Liver (tissue), 9 donors: ENCODE results near the gene SIRT5. TPM values are rescaled to one million over a fixed set of nuclear protein-coding genes. Genes with fewer than 3 reads are reported as not detected.

ENCODE experiments used
- DNase-seq: peaks from one replicate; pipeline ENCODE4 v3.0.0-alpha.2; 2017; ENCODE audit warnings: low spot score
- H3K27ac ChIP-seq, 2 donors: one replicate each; pipeline ENCODE4 v1.7.0; 2013; ENCODE audit warnings: inconsistent platforms in 2 of 2, low read length in 2 of 2, control low read depth in 1 of 2, low read depth in 1 of 2, mild to moderate bottlenecking in 1 of 2
- H3K27me3 ChIP-seq, 4 donors: one replicate each; pipeline versions ENCODE4 v1.6.1 to v1.7.0; 2013; ENCODE audit warnings: low read length in 3 of 4, inconsistent platforms in 1 of 4, mild to moderate bottlenecking in 1 of 4, moderate library complexity in 1 of 4; ENCODE audit not compliant: control insufficient read depth in 4 of 4, insufficient read depth in 4 of 4
- H3K36me3 ChIP-seq, 4 donors: one replicate each; pipeline versions ENCODE4 v1.6.1 to v1.7.0; 2013; ENCODE audit warnings: low read length in 3 of 4, mild to moderate bottlenecking in 3 of 4, low read depth in 1 of 4, moderate library complexity in 1 of 4; ENCODE audit not compliant: control insufficient read depth in 4 of 4, insufficient read depth in 3 of 4
- H3K4me1 ChIP-seq, 4 donors: one replicate each; pipeline versions ENCODE4 v1.6.1 to v1.7.0; 2013; ENCODE audit warnings: low read length in 3 of 4, mild to moderate bottlenecking in 3 of 4, moderate library complexity in 1 of 4; ENCODE audit not compliant: control insufficient read depth in 4 of 4, insufficient read depth in 4 of 4
- H3K4me3 ChIP-seq, 3 donors: one replicate each; pipeline versions ENCODE4 v1.6.1 to v1.7.0; 2013; ENCODE audit warnings: low read length in 3 of 3, control low read depth in 1 of 3, low read depth in 1 of 3, mild to moderate bottlenecking in 1 of 3
- H3K9ac ChIP-seq, 2 donors: one replicate each; pipeline ENCODE4 v1.7.0; 2013; ENCODE audit warnings: low read length in 2 of 2, mild to moderate bottlenecking in 2 of 2, moderate library complexity in 2 of 2, control low read depth in 1 of 2, low read depth in 1 of 2
- H3K9me3 ChIP-seq, 4 donors: one replicate each; pipeline versions ENCODE4 v1.6.1 to v1.7.0; 2013; ENCODE audit warnings: low read length in 3 of 4; ENCODE audit not compliant: control insufficient read depth in 4 of 4
- EGR1 ChIP-seq, 2 donors: IDR thresholded peaks; 2 replicates each; pipeline ENCODE4 v1.6.1; 2016 to 2018; ENCODE audit warnings: antibody characterized with exemption in 2 of 2, low read depth in 2 of 2
- FOXA1 ChIP-seq: IDR thresholded peaks from 2 replicates; pipeline ENCODE4 v1.6.1; 2016; ENCODE audit warnings: antibody characterized with exemption
- FOXA2 ChIP-seq: IDR thresholded peaks from 2 replicates; pipeline ENCODE4 v1.6.1; 2016; ENCODE audit warnings: antibody characterized with exemption
- GABPA ChIP-seq, 2 donors: IDR thresholded peaks in 1 of 2; conservative IDR thresholded peaks in 1 of 2; 2 replicates each; pipeline ENCODE4 v1.6.1; 2016; ENCODE audit warnings: antibody characterized with exemption in 2 of 2, mild to moderate bottlenecking in 1 of 2, moderate library complexity in 1 of 2
- HNF4A ChIP-seq, 2 donors: conservative IDR thresholded peaks; 2 replicates each; pipeline ENCODE4 v1.6.1; 2016; ENCODE audit warnings: antibody characterized with exemption in 2 of 2, mild to moderate bottlenecking in 2 of 2
- JUND ChIP-seq, 2 donors: IDR thresholded peaks; 2 replicates each; pipeline ENCODE4 v1.6.1; 2016; ENCODE audit warnings: antibody characterized with exemption in 2 of 2
- NR2F2 ChIP-seq: IDR thresholded peaks from 2 replicates; pipeline ENCODE4 v1.6.1; 2016; ENCODE audit warnings: antibody characterized with exemption
- RAD21 ChIP-seq, 2 donors: IDR thresholded peaks; 2 replicates each; pipeline ENCODE4 v1.6.1; 2016; ENCODE audit warnings: antibody characterized with exemption in 2 of 2, mild to moderate bottlenecking in 2 of 2
- RXRA ChIP-seq, 2 donors: IDR thresholded peaks; 2 replicates each; pipeline ENCODE4 v1.6.1; 2017 to 2018; ENCODE audit warnings: antibody characterized with exemption in 2 of 2, mild to moderate bottlenecking in 1 of 2
- SP1 ChIP-seq: IDR thresholded peaks from 2 replicates; pipeline ENCODE4 v1.6.1; 2018; ENCODE audit warnings: antibody characterized with exemption, mild to moderate bottlenecking
- TAF1 ChIP-seq: conservative IDR thresholded peaks from 2 replicates; pipeline ENCODE4 v1.6.1; 2016; ENCODE audit warnings: antibody characterized with exemption, mild to moderate bottlenecking
- WGBS: extraction: QIAGEN DNeasy Blood & Tissue Kit; methylation state at CpG from one replicate; pipeline ENCODE4 v1.1.7; 2013; 5-methylcytosine and 5-hydroxymethylcytosine counted together
- polyA plus RNA-seq, 2 donors: library from polyadenylated mRNA; stranded (reverse) in 1 of 2; unstranded in 1 of 2; fragments of 200-250 nt in 1 of 2; fragments of >200 nt in 1 of 2; fragmentation: Nextera tagmentation in 1 of 2; extraction: Ambion mirVana in 1 of 2; gene quantifications; one replicate each; pipeline versions ENCODE4 v1.2.1 to v1.2.3, GENCODE V29; 2013 to 2015
- total RNA-seq, 2 donors: library from RNA; depleted of rRNA; stranded (reverse); fragments of >200 nt; gene quantifications; one replicate each; pipeline ENCODE4 v1.2.3, GENCODE V29; 2014
- TF ChIP-seq, protein P1 (sequence below): IDR thresholded peaks from 2 replicates; pipeline ENCODE4 v1.6.1; 2016; ENCODE audit warnings: antibody characterized with exemption
- TF ChIP-seq, protein P2 (sequence below): IDR thresholded peaks from 2 replicates; pipeline ENCODE4 v1.6.1; 2016; ENCODE audit warnings: antibody characterized with exemption
- TF ChIP-seq, protein P3 (sequence below): fragments of 150-350 bp; IDR thresholded peaks from 2 replicates; pipeline ENCODE4 v1.5.1; 2017; ENCODE audit warnings: improper control_type of control experiment, low read depth, low read length; ENCODE audit not compliant: missing input control
- TF ChIP-seq, protein P4 (sequence below): IDR thresholded peaks from 2 replicates; pipeline ENCODE4 v1.6.1; 2016; ENCODE audit warnings: antibody characterized with exemption
- donor health status: healthy.
- donor health status: healthy.
- donor health status: healthy.
- donor health status: healthy.
- donor health status: healthy.

The SIRT5 gene
- total and polyA plus RNA-seq, 4 donors = 7.5 to 12.6 (median 8.8) TPM

DNA sequence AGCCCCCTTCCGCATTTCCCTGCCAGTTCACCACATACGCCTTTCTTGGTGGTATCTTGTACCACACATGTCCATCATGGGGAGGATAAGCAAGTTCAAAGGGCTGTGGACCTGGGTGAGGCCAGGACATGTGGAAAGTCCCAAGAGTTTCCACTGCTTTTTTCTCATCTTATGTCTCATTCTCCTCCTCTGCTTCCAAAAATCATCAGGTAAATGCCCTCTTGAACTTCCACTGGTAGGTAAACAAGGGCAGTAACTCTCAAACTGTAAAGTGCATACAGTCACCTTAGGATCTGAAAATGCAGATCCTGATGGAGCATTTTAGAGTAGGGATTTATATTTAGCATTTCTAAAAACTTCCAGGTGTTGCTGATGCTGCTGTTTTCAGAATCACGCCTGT is 7.9 kb upstream of the SIRT5 start:
- 87% methylated on average over 3 of the region's 3 CpGs for WGBS
- Histone ChIP-seq H3K9ac (no peak overlapping the region), H3K27me3 (no peaks in the 10 kb centered on the region), H3K36me3 (no peaks in the 10 kb centered on the region), H3K4me3 (no peak overlapping the region), H3K4me1 (peaks cover 2 to 37% (median 11%) of the 10 kb centered on the region in 4 donors), H3K27ac (no peak overlapping the region), H3K9me3 (no peaks in the 10 kb centered on the region)
- TF ChIP-seq FOXA1 = peak; percentile 37
- TF ChIP-seq FOXA2 = peak; percentile 79
- TF ChIP-seq JUND (IDR thresholded peaks at IDR 0.05) = no peak
- no peak for TF ChIP-seq EGR1 (IDR thresholded peaks at IDR 0.05; ENCODE audit: low read depth in 2 of 2)
- TF ChIP-seq HNF4A (conservative IDR thresholded peaks at IDR 0.05) = peak; percentile 51 to 62
- TF ChIP-seq, protein P1, sequence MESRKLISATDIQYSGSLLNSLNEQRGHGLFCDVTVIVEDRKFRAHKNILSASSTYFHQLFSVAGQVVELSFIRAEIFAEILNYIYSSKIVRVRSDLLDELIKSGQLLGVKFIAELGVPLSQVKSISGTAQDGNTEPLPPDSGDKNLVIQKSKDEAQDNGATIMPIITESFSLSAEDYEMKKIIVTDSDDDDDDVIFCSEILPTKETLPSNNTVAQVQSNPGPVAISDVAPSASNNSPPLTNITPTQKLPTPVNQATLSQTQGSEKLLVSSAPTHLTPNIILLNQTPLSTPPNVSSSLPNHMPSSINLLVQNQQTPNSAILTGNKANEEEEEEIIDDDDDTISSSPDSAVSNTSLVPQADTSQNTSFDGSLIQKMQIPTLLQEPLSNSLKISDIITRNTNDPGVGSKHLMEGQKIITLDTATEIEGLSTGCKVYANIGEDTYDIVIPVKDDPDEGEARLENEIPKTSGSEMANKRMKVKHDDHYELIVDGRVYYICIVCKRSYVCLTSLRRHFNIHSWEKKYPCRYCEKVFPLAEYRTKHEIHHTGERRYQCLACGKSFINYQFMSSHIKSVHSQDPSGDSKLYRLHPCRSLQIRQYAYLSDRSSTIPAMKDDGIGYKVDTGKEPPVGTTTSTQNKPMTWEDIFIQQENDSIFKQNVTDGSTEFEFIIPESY = no peak
- TF ChIP-seq, protein P2, sequence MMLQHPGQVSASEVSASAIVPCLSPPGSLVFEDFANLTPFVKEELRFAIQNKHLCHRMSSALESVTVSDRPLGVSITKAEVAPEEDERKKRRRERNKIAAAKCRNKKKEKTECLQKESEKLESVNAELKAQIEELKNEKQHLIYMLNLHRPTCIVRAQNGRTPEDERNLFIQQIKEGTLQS = no peak
- peak; percentile 17 for TF ChIP-seq SP1
- TF ChIP-seq RXRA (IDR thresholded peaks at IDR 0.05) = peak; percentile 52 to 66
- DNase-seq = no peak

DNA sequence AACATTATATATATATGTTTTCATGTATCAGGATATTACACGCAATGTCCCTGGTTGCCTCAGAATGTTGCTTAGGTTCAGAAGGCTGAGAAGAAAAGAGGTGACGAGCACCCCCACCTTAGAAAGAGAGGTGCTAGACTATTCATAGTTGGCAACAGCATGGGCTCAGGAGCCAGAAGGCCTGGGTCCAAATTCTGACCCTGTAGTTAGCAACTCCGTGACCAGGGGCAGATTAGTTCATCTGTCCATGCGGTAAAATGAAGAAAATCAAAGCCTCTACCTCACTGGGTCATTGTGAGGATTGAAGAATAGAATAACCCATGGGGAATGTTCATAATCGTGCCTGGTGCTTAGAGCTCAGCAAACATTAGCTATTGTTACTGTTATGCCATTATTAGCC is 5.4 kb upstream of the SIRT5 start:
- Histone ChIP-seq H3K36me3 (no peaks in the 10 kb centered on the region), H3K27me3 (no peaks in the 10 kb centered on the region), H3K4me3 (no peak overlapping the region), H3K27ac (no peak overlapping the region), H3K9me3 (no peaks in the 10 kb centered on the region), H3K4me1 (peaks cover 2 to 36% (median 10%) of the 10 kb centered on the region in 4 donors), H3K9ac (no peak overlapping the region)
- TF ChIP-seq JUND (IDR thresholded peaks at IDR 0.05) (no peak), HNF4A (conservative IDR thresholded peaks at IDR 0.05) (peak; percentile 73 to 84), GABPA (IDR thresholded peaks at IDR 0.05 in 1 of 2, conservative IDR thresholded peaks at IDR 0.05 in 1 of 2) (no peak), SP1 (peak; percentile 48), EGR1 (IDR thresholded peaks at IDR 0.05; ENCODE audit: low read depth in 2 of 2) (no peak), TAF1 (no peak), FOXA1 (no peak), RAD21 (IDR thresholded peaks at IDR 0.05) (no peak), RXRA (IDR thresholded peaks at IDR 0.05) (peak; percentile 64 to 67), NR2F2 (no peak)
- TF ChIP-seq, protein P3, sequence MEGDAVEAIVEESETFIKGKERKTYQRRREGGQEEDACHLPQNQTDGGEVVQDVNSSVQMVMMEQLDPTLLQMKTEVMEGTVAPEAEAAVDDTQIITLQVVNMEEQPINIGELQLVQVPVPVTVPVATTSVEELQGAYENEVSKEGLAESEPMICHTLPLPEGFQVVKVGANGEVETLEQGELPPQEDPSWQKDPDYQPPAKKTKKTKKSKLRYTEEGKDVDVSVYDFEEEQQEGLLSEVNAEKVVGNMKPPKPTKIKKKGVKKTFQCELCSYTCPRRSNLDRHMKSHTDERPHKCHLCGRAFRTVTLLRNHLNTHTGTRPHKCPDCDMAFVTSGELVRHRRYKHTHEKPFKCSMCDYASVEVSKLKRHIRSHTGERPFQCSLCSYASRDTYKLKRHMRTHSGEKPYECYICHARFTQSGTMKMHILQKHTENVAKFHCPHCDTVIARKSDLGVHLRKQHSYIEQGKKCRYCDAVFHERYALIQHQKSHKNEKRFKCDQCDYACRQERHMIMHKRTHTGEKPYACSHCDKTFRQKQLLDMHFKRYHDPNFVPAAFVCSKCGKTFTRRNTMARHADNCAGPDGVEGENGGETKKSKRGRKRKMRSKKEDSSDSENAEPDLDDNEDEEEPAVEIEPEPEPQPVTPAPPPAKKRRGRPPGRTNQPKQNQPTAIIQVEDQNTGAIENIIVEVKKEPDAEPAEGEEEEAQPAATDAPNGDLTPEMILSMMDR = no peak
- TF ChIP-seq, protein P4, sequence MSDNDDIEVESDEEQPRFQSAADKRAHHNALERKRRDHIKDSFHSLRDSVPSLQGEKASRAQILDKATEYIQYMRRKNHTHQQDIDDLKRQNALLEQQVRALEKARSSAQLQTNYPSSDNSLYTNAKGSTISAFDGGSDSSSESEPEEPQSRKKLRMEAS = no peak
- TF ChIP-seq, protein P1 = no peak
- TF ChIP-seq, protein P2 = no peak
- 62% methylated on average over 5 of the region's 5 CpGs for WGBS
- no peak for DNase-seq
